ENCODE measurements around the gene LRRTM4.

LRRTM4 gene

DNA sequence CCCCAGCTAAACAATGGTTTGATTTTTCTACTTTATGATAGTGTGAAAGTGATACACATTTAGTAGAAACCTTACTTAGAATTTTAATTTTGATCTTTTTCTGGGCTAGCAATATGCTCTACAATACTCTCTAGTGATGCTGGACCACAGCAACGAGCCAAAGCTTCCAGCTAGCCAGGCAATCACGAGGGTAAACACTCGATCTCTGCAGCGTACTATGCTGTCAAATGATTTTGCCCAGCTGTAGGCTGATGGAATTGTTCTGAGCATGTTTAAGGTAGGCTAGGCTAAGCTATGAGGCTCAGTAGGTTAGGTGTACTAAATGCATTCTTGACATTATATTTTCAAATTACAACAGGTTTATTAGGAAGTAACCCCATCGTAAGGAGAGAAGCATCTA is 207.5 kb downstream of the LRRTM4 start:
- H3K4me1 Mint-ChIP-seq (ENCODE audit: low read depth) = no peaks in the 10 kb centered on the region
- no peaks in the 10 kb centered on the region for H3K27me3 Mint-ChIP-seq

GRCh38 chr2:77310416-77310815 is 211.8 kb downstream of the LRRTM4 start:
- H3K4me1 Mint-ChIP-seq (ENCODE audit: low read depth) = no peaks in the 10 kb centered on the region
- H3K36me3 Mint-ChIP-seq (ENCODE audit: low read depth) = no peaks in the 10 kb centered on the region
- no peaks in the 10 kb centered on the region for H3K27me3 Mint-ChIP-seq
- DNase-seq = no peak
- no peak overlapping the region for H3K4me3 Mint-ChIP-seq
- H3K27ac Mint-ChIP-seq = no peak overlapping the region
- peaks cover 22% of the 10 kb centered on the region for H3K9me3 Mint-ChIP-seq

More for the DNA sequence above, 207.5 kb downstream of the LRRTM4 start:
- DNase-seq = no peak
- Mint-ChIP-seq H3K27ac (no peak overlapping the region), H3K4me3 (no peak overlapping the region), H3K36me3 (ENCODE audit: low read depth) (no peaks in the 10 kb centered on the region), H3K9me3 (peaks cover 24% of the 10 kb centered on the region)

DNA sequence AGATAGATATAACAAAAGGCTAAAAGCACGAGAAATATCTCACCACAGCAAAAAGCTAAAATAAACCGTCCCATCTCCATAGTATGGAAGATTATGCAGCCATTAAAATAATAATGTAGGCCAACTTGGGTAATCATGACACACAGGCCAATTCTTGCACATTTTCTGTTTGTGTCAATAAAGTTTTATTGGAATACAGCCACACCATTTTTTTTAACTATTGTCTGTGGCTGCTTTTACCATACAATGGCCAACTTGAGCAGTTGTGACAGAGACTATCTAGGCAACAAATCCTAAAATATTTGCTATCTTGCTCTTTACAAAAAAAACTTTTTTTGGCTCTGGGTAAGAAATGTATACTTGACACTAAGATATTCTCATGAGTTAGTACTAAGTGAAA is 212.5 kb downstream of the LRRTM4 start:
- DNase-seq = no peak
- no peak overlapping the region for H3K27ac Mint-ChIP-seq
- H3K4me1 Mint-ChIP-seq (ENCODE audit: low read depth) = no peaks in the 10 kb centered on the region
- H3K27me3 Mint-ChIP-seq = no peaks in the 10 kb centered on the region
- no peaks in the 10 kb centered on the region for H3K36me3 Mint-ChIP-seq (ENCODE audit: low read depth)
- no peak overlapping the region for H3K4me3 Mint-ChIP-seq
- H3K9me3 Mint-ChIP-seq = peaks cover 24% of the 10 kb centered on the region

DNA sequence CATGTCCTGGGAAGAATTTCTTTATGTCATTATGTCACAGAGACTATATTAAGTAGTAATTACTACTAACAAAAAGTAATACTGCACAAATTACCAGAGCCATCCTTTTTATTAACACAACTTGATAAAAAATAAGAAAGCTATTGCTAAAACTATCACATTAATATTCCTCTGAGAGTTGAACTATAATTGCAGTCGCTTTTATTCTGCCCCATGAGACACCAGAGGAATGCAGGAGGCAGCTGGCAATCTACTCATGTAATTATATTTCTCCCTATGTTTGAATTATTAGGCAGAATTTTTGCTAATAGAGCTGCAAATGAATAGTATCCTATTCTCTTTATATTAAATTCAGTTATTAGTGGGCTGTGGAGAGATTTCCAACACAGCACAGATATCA is 220.7 kb downstream of the LRRTM4 start:
- DNase-seq = no peak
- H3K27me3 Mint-ChIP-seq = no peaks in the 10 kb centered on the region
- H3K4me3 Mint-ChIP-seq = no peak overlapping the region
- no peaks in the 10 kb centered on the region for H3K36me3 Mint-ChIP-seq (ENCODE audit: low read depth)
- H3K9me3 Mint-ChIP-seq = peaks cover 23% of the 10 kb centered on the region
- H3K27ac Mint-ChIP-seq = no peak overlapping the region
- no peaks in the 10 kb centered on the region for H3K4me1 Mint-ChIP-seq (ENCODE audit: low read depth)

DNA sequence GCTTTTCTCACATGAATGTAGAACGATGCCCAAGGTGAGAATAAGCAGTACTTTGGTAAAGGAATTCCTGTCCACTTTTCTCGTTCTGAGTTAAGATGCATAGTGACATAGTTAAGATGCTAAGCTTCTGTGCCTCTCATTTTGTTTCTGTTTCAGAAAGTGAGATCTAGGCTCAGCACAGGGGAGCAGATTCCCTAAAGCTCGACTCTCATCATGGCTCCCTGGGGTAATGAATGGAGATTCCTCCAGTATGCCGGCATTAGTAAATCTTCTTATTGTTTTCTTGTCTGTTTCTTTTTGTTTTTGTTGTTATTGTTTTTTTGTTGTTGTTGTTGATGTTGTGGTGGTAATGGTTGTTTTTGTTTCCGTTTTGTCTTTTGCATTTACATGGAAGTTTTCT is 225.4 kb downstream of the LRRTM4 start:
- DNase-seq = no peak
- Mint-ChIP-seq H3K4me1 (ENCODE audit: low read depth) (no peaks in the 10 kb centered on the region), H3K36me3 (ENCODE audit: low read depth) (no peaks in the 10 kb centered on the region), H3K4me3 (no peak overlapping the region), H3K27me3 (no peaks in the 10 kb centered on the region), H3K9me3 (peaks cover 14% of the 10 kb centered on the region), H3K27ac (no peak overlapping the region)

DNA sequence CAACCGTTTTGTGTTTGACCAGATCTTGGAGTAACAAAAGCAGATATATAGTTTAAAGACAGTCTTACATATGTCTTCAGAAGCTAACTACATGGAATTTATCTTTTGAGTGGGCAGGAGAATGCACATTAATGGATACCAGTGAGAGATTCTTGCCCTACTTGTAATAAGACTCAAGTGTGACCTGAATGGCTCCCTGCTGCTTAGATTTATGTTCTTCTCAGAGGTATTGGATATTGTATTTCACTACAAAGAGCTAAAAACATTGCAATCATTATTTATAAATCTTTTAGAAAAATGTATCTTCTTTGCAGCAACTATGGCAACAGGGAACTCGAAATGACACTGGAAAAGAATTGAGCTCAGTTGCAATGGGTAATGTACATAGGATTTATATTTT is 227.7 kb downstream of the LRRTM4 start:
- no peak overlapping the region for H3K4me3 Mint-ChIP-seq
- no peaks in the 10 kb centered on the region for H3K4me1 Mint-ChIP-seq (ENCODE audit: low read depth)
- no peaks in the 10 kb centered on the region for H3K27me3 Mint-ChIP-seq
- peaks cover 18% of the 10 kb centered on the region for H3K9me3 Mint-ChIP-seq
- no peak for DNase-seq
- no peak overlapping the region for H3K27ac Mint-ChIP-seq
- H3K36me3 Mint-ChIP-seq (ENCODE audit: low read depth) = no peaks in the 10 kb centered on the region

- H3K27me3 Mint-ChIP-seq = no peaks in the 10 kb centered on the region
- no peak overlapping the region for H3K27ac Mint-ChIP-seq
- DNase-seq = no peak
- H3K4me1 Mint-ChIP-seq (ENCODE audit: low read depth) = no peaks in the 10 kb centered on the region
- H3K9me3 Mint-ChIP-seq = peaks cover 25% of the 10 kb centered on the region
- H3K4me3 Mint-ChIP-seq = no peak overlapping the region
- no peaks in the 10 kb centered on the region for H3K36me3 Mint-ChIP-seq (ENCODE audit: low read depth)
Observed at GRCh38 chr2:77284353-77284752, 237.8 kb downstream of the LRRTM4 start.

- H3K27ac Mint-ChIP-seq = no peak overlapping the region
- no peaks in the 10 kb centered on the region for H3K27me3 Mint-ChIP-seq
- DNase-seq = no peak
- H3K4me3 Mint-ChIP-seq = no peak overlapping the region
- H3K36me3 Mint-ChIP-seq (ENCODE audit: low read depth) = no peaks in the 10 kb centered on the region
- H3K4me1 Mint-ChIP-seq (ENCODE audit: low read depth) = no peaks in the 10 kb centered on the region
- H3K9me3 Mint-ChIP-seq = peaks cover 23% of the 10 kb centered on the region
Observed at GRCh38 chr2:77271262-77271661, 250.9 kb downstream of the LRRTM4 start.

DNA sequence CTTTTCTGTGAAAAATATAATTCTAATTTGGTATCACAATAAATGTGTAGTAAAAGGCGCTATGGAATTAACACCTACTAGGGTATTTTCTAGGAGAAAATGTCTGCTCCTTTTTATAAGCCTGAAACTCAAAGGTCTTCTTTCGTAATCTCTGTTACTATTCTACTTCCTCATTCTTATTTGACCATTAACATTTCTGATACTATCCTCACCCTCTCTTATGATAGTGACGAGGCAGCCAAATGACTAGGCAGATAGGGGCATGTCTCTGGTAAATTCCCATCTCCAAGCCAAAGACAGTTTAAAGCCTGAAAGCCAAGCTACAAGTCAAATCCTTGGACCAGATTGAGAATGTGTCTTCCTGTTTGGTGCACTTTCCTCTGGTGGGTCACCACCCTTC is 251.7 kb downstream of the LRRTM4 start:
- Mint-ChIP-seq H3K4me3 (no peak overlapping the region), H3K27me3 (no peaks in the 10 kb centered on the region)
- no peak for DNase-seq

GRCh38 chr2:77268626-77269025 is 253.6 kb downstream of the LRRTM4 start:
- no peaks in the 10 kb centered on the region for H3K4me1 Mint-ChIP-seq (ENCODE audit: low read depth)
- peaks cover 18% of the 10 kb centered on the region for H3K9me3 Mint-ChIP-seq
- H3K27ac Mint-ChIP-seq = no peak overlapping the region
- H3K27me3 Mint-ChIP-seq = no peaks in the 10 kb centered on the region
- DNase-seq = no peak
- H3K4me3 Mint-ChIP-seq = no peak overlapping the region
- H3K36me3 Mint-ChIP-seq (ENCODE audit: low read depth) = no peaks in the 10 kb centered on the region

More for the DNA sequence above, 251.7 kb downstream of the LRRTM4 start:
- Mint-ChIP-seq H3K9me3 (peaks cover 23% of the 10 kb centered on the region), H3K4me1 (ENCODE audit: low read depth) (no peaks in the 10 kb centered on the region), H3K27ac (no peak overlapping the region), H3K36me3 (ENCODE audit: low read depth) (no peaks in the 10 kb centered on the region)

DNA sequence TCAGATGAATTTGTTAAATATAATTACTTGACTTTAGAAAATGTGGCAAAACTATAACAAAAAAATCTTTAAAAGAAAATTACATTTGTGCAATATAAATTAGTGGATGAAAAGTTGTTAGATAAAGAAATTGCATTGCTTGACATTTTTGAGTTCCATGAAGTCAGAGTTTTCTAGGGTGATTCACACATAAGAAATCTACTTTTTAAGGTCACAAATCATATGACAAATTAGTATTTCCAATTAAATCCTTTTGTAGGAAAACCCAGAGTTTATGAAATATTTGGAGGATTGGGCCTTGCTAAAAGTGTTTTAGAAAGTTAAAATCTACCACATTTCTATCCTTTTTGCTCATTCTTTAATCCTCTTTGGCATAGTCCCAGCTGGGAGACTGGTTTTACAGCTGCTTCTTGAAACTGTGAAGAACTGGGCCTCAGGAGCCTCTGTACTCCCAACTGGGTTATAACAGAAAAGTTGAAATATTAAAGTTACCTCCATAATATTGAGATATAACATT is 289.2 kb downstream of the LRRTM4 start:
- H3K27me3 Mint-ChIP-seq = no peaks in the 10 kb centered on the region
- no peak overlapping the region for H3K27ac Mint-ChIP-seq
- H3K4me1 Mint-ChIP-seq (ENCODE audit: low read depth) = no peaks in the 10 kb centered on the region
- H3K36me3 Mint-ChIP-seq (ENCODE audit: low read depth) = no peaks in the 10 kb centered on the region
- peaks cover 17% of the 10 kb centered on the region for H3K9me3 Mint-ChIP-seq
- no peak overlapping the region for H3K4me3 Mint-ChIP-seq
- no peak for DNase-seq

- Mint-ChIP-seq H3K4me1 (ENCODE audit: low read depth) (no peaks in the 10 kb centered on the region), H3K4me3 (no peak overlapping the region), H3K27me3 (no peaks in the 10 kb centered on the region), H3K27ac (no peak overlapping the region), H3K9me3 (peaks cover 14% of the 10 kb centered on the region), H3K36me3 (ENCODE audit: low read depth) (no peaks in the 10 kb centered on the region)
- no peak for DNase-seq
Observed at GRCh38 chr2:77228391-77228790, 293.8 kb downstream of the LRRTM4 start.

- Mint-ChIP-seq H3K9me3 (no peaks in the 10 kb centered on the region), H3K27ac (no peak overlapping the region), H3K4me3 (no peak overlapping the region), H3K4me1 (ENCODE audit: low read depth) (no peaks in the 10 kb centered on the region), H3K36me3 (ENCODE audit: low read depth) (no peaks in the 10 kb centered on the region), H3K27me3 (no peaks in the 10 kb centered on the region)
- DNase-seq = no peak
Observed at GRCh38 chr2:77210725-77211124, 311.5 kb downstream of the LRRTM4 start.

DNA sequence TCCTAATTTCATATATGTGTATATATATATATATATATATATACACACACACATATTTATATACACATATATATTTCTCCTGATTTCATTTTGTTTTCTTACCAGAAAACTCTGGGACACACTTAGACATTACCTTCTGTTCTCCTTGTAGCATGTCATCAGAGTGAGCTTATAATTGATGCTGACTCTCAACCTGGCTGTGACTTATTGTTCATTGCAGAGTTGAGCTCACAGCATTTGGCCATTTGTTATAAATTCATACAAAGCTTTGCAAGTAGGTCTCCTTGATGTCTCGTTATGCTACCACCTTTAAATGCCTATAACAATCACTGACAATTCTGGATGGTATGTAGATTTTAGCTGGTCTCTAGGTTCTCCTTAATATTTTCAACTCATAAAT is 314.8 kb downstream of the LRRTM4 start:
- DNase-seq = no peak
- H3K36me3 Mint-ChIP-seq (ENCODE audit: low read depth) = no peaks in the 10 kb centered on the region
- H3K9me3 Mint-ChIP-seq = peaks cover 9% of the 10 kb centered on the region
- no peaks in the 10 kb centered on the region for H3K4me1 Mint-ChIP-seq (ENCODE audit: low read depth)
- H3K27ac Mint-ChIP-seq = no peak overlapping the region
- H3K27me3 Mint-ChIP-seq = no peaks in the 10 kb centered on the region
- no peak overlapping the region for H3K4me3 Mint-ChIP-seq

DNA sequence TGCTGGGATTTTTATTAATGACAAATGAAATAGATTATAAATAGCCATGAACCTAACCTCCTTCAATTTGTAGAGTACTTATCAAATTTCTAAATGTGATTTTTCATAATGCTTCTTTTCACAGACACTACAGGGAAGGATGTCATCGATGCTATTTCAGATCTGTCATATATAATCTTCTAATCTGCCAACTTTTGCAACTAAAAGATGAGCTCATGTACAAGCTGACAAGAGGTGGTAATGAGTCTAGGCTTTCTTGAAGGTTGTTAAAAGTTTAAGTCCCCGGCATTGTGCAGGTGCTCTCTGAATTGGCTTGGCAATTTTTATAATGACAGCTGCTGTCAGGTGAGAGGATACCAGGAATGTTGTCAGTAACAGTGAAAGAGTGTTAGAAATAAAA is 320.4 kb downstream of the LRRTM4 start:
- no peak overlapping the region for H3K4me3 Mint-ChIP-seq
- DNase-seq = no peak
- peaks cover 21% of the 10 kb centered on the region for H3K9me3 Mint-ChIP-seq
- no peaks in the 10 kb centered on the region for H3K4me1 Mint-ChIP-seq (ENCODE audit: low read depth)
- no peak overlapping the region for H3K27ac Mint-ChIP-seq
- H3K27me3 Mint-ChIP-seq = no peaks in the 10 kb centered on the region
- no peaks in the 10 kb centered on the region for H3K36me3 Mint-ChIP-seq (ENCODE audit: low read depth)

DNA sequence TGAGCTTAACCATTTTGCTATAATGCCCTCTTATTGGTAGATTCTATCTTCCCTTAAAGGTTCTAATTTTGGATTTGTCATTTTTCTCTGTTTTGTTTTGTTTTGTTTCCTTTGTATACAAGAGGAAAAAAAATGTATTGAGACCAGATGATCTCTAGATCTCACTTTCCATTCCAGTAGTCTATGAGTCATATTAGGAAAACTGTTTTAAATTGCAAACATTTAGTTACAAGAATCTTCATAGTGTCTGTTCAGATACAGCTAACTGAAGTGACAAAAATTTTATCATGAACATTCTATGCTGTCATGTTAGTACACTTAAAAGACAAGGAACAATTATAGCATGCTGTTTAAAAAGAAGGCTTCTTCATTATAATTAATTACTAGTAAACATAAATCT is 322.8 kb downstream of the LRRTM4 start:
- Mint-ChIP-seq H3K27ac (no peak overlapping the region), H3K27me3 (no peaks in the 10 kb centered on the region), H3K4me1 (ENCODE audit: low read depth) (no peaks in the 10 kb centered on the region), H3K36me3 (ENCODE audit: low read depth) (no peaks in the 10 kb centered on the region), H3K4me3 (no peak overlapping the region), H3K9me3 (peaks cover 13% of the 10 kb centered on the region)
- no peak for DNase-seq

All from activated T-cell treated with anti-CD3 and anti-CD28 coated beads, Interleukin-2, amount 50 U/mL, for 24 hours (primary cell).